Ovary (tissue), 3 donors: Measurements from ENCODE around the gene ZMIZ1.

ENCODE experiments used
- CTCF ChIP-seq, 3 donors: fragments of 450-650 bp in 2 of 3; fragments of 200-600 bp in 1 of 3; IDR thresholded peaks; one replicate each; pipeline versions ENCODE4 v1.5.1 to v1.8.0; 2016 to 2022; ENCODE audit warnings: antibody characterized with exemption in 3 of 3, mild to moderate bottlenecking in 1 of 3
- EP300 ChIP-seq: sonication (generic); formaldehyde crosslinking; IDR thresholded peaks from one replicate; pipeline ENCODE4 v1.6.1; 2017; ENCODE audit warnings: antibody characterized with exemption
- POLR2A ChIP-seq: fragments of 450-650 bp; IDR thresholded peaks from one replicate; pipeline ENCODE4 v1.6.1; 2017; ENCODE audit warnings: antibody characterized with exemption, mild to moderate bottlenecking, moderate library complexity
- donor health status: DM: no; HTN: no; CAD: no.

GRCh38 chr10:79346012-79346340 lies 277.2 kb downstream of the ZMIZ1 start:
- TF ChIP-seq CTCF (IDR thresholded peaks at IDR 0.05) (no peak), POLR2A (no peak), EP300 (no peak)
